Peyer's patch (tissue), 4 donors: Measurements from ENCODE around the gene MYH16. TPM values are rescaled to one million over a fixed set of nuclear protein-coding genes. Genes with fewer than 3 reads are reported as not detected.
"Not testable (repeated sequence)": the region's sequence is repeated elsewhere in the genome, so short reads cannot be mapped to it uniquely, and the experiment has no call there.

ENCODE experiments used
- DNase-seq, 3 donors: peaks; one replicate each; pipeline ENCODE4 v3.0.0-alpha.2; 2017 to 2019
- H3K27ac ChIP-seq, 4 donors: fragments of 200-600 bp; sonication (generic); one replicate each; pipeline ENCODE4 v1.5.1; 2016 to 2019
- H3K27me3 ChIP-seq, 2 donors: fragments of 200-600 bp; sonication (generic); one replicate each; pipeline ENCODE4 v1.5.1; 2019
- H3K36me3 ChIP-seq, 3 donors: fragments of 200-600 bp; sonication (generic); one replicate each; pipeline ENCODE4 v1.5.1; 2016 to 2019
- H3K4me1 ChIP-seq, 4 donors: fragments of 200-600 bp; sonication (generic); one replicate each; pipeline ENCODE4 v1.5.1; 2016 to 2019
- H3K4me3 ChIP-seq, 4 donors: fragments of 200-600 bp; sonication (generic); 1 replicate in 3 of 4; 2 replicates in 1 of 4; pipeline ENCODE4 v1.5.1; 2016 to 2019; ENCODE audit warnings: mild to moderate bottlenecking in 1 of 4
- H3K9me3 ChIP-seq, 4 donors: fragments of 200-600 bp; sonication (generic); one replicate each; pipeline ENCODE4 v1.5.1; 2016 to 2019; ENCODE audit warnings: mild to moderate bottlenecking in 1 of 4
- POLR2A ChIP-seq, 2 donors: fragments of 450-650 bp; IDR thresholded peaks; one replicate each; pipeline ENCODE4 v1.5.1; 2017; ENCODE audit warnings: antibody characterized with exemption in 2 of 2, mild to moderate bottlenecking in 2 of 2, moderate library complexity in 2 of 2
- total RNA-seq, 4 donors: library from RNA; depleted of rRNA; stranded (reverse); fragments of >200 nt; gene quantifications; one replicate each; pipeline ENCODE4 v1.1.0, GENCODE V29; 2016
- TF ChIP-seq, protein P1 (sequence below), 6 experiments: fragments of 450-650 bp in 4 of 6; fragments of 200-600 bp in 2 of 6; sonication (generic) in 1 of 6; IDR thresholded peaks; one replicate each; pipeline ENCODE4 v1.5.1; 2017 to 2019; ENCODE audit warnings: antibody characterized with exemption in 6 of 6, mild to moderate bottlenecking in 3 of 6, moderate library complexity in 1 of 6

MYH16 gene
- total RNA-seq, 4 donors from 2014 or later, result not detected

DNA sequence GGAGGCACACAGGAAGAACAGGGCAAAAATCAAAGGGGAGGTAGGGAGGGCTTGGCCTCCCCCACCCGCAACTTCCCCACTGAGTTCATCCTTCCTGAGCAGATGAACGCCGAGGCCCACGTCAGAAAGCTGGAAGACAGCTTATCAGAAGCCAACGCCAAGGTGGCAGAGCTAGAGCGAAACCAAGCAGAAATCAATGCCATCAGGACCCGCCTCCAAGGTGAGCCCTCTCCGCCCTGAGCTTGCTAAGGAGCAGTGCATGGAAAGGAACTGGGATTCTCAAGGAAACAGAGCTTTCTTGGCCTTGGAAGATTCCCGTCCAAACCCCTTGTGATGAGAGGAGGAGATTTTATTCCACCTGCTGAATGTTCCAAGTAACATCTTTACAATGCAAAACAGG, 16.5 kb downstream of the MYH16 start:
- H3K27me3 ChIP-seq, result no peaks in the 10 kb centered on the region
- TF ChIP-seq POLR2A (IDR thresholded peaks at IDR 0.05), result no peak
- TF ChIP-seq, protein P1, sequence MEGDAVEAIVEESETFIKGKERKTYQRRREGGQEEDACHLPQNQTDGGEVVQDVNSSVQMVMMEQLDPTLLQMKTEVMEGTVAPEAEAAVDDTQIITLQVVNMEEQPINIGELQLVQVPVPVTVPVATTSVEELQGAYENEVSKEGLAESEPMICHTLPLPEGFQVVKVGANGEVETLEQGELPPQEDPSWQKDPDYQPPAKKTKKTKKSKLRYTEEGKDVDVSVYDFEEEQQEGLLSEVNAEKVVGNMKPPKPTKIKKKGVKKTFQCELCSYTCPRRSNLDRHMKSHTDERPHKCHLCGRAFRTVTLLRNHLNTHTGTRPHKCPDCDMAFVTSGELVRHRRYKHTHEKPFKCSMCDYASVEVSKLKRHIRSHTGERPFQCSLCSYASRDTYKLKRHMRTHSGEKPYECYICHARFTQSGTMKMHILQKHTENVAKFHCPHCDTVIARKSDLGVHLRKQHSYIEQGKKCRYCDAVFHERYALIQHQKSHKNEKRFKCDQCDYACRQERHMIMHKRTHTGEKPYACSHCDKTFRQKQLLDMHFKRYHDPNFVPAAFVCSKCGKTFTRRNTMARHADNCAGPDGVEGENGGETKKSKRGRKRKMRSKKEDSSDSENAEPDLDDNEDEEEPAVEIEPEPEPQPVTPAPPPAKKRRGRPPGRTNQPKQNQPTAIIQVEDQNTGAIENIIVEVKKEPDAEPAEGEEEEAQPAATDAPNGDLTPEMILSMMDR (IDR thresholded peaks at IDR 0.05), result no peak
- H3K9me3 ChIP-seq, result no peaks in the 10 kb centered on the region
- H3K4me1 ChIP-seq, result peaks cover 0 to 4% (median 0%) of the 10 kb centered on the region in 4 donors
- H3K4me3 ChIP-seq, result no peak overlapping the region
- no peak overlapping the region for H3K27ac ChIP-seq
- DNase-seq, result no peak
- H3K36me3 ChIP-seq, result no peaks in the 10 kb centered on the region

DNA sequence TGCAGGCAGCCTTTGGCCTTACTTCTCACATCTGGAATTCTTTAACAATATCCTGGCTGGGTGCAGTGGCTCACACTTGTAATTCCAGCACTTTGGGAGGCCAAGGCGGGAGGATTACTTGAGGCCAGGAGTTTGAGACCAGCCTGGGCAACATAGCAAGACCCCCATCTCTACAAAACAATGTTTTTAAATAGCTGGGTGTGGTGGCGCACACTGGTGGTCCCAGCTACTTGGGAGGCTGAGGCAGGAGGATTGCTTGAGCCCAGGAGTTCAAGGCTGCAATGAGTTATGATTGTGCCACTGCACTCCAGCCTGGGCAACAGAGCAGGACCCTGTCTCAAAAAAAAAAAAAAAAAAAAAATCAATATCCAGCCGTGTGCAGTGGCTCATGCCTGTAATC, 17.5 kb downstream of the MYH16 start:
- not testable (repeated sequence) for H3K27ac ChIP-seq, H3K9me3 ChIP-seq, H3K4me1 ChIP-seq, H3K4me3 ChIP-seq, DNase-seq, H3K36me3 ChIP-seq, H3K27me3 ChIP-seq

- no peak for DNase-seq
- Histone ChIP-seq H3K4me1 (peaks cover 0 to 4% (median 0%) of the 10 kb centered on the region in 4 donors), H3K36me3 (no peaks in the 10 kb centered on the region), H3K27me3 (no peaks in the 10 kb centered on the region), H3K9me3 (no peaks in the 10 kb centered on the region), H3K27ac (no peak overlapping the region), H3K4me3 (no peak overlapping the region)
- TF ChIP-seq, protein P1 (IDR thresholded peaks at IDR 0.05), result no peak
- no peak for TF ChIP-seq POLR2A (IDR thresholded peaks at IDR 0.05)
These were observed 18.5 kb downstream of the MYH16 start for GRCh38 chr7:99290980-99291607.

GRCh38 chr7:99292127-99292526, 19.5 kb downstream of the MYH16 start:
- TF ChIP-seq, protein P1 (IDR thresholded peaks at IDR 0.05), result no peak
- TF ChIP-seq POLR2A (IDR thresholded peaks at IDR 0.05), result no peak
- no peak for DNase-seq
- no peaks in the 10 kb centered on the region for H3K27me3 ChIP-seq
- H3K4me1 ChIP-seq, result peaks cover 0 to 4% (median 0%) of the 10 kb centered on the region in 4 donors
- H3K36me3 ChIP-seq, result no peaks in the 10 kb centered on the region
- H3K27ac ChIP-seq, result no peak overlapping the region
- H3K9me3 ChIP-seq, result no peaks in the 10 kb centered on the region
- H3K4me3 ChIP-seq, result no peak overlapping the region

- Histone ChIP-seq H3K27ac (no peak overlapping the region), H3K36me3 (no peaks in the 10 kb centered on the region), H3K4me1 (peaks cover 0 to 4% (median 0%) of the 10 kb centered on the region in 4 donors), H3K9me3 (no peaks in the 10 kb centered on the region), H3K4me3 (no peak overlapping the region), H3K27me3 (no peaks in the 10 kb centered on the region)
- no peak for DNase-seq
- no peak for TF ChIP-seq POLR2A (IDR thresholded peaks at IDR 0.05)
- TF ChIP-seq, protein P1 (IDR thresholded peaks at IDR 0.05), result no peak
These were observed 20.5 kb downstream of the MYH16 start for GRCh38 chr7:99293167-99293566.

- Histone ChIP-seq H3K27me3 (no peaks in the 10 kb centered on the region), H3K36me3 (no peaks in the 10 kb centered on the region), H3K9me3 (no peaks in the 10 kb centered on the region), H3K4me3 (no peak overlapping the region), H3K27ac (no peak overlapping the region), H3K4me1 (peaks cover 0 to 4% (median 0%) of the 10 kb centered on the region in 4 donors)
- no peak for TF ChIP-seq POLR2A (IDR thresholded peaks at IDR 0.05)
- TF ChIP-seq, protein P1 (IDR thresholded peaks at IDR 0.05), result no peak
- DNase-seq, result no peak
These were observed 21.0 kb downstream of the MYH16 start for GRCh38 chr7:99293650-99294049.
